Endodermal cell (in vitro differentiated cells): Measurements from ENCODE around the gene OR10H1. TPM values are rescaled to one million over a fixed set of nuclear protein-coding genes. Genes with fewer than 3 reads are reported as not detected.
"Not testable (repeated sequence)": the region's sequence is repeated elsewhere in the genome, so short reads cannot be mapped to it uniquely, and the experiment has no call there.

Experiments
- DNase-seq: peaks from one replicate; pipeline ENCODE4 v3.0.0-alpha.2; 2017
- H3K27ac ChIP-seq: 2 replicates; pipeline ENCODE4 v1.5.1; 2013; ENCODE audit warnings: mild to moderate bottlenecking, low read depth, low read length, moderate library complexity
- H3K27me3 ChIP-seq: 2 replicates; pipeline ENCODE4 v1.6.1; 2013; ENCODE audit warnings: mild to moderate bottlenecking, low read length, moderate library complexity; ENCODE audit not compliant: insufficient read depth, control insufficient read depth, poor library complexity, severe bottlenecking
- H3K36me3 ChIP-seq: 2 replicates; pipeline ENCODE4 v1.7.0; 2013; ENCODE audit warnings: mild to moderate bottlenecking, low read length, moderate library complexity; ENCODE audit not compliant: control insufficient read depth, insufficient read depth
- H3K4me1 ChIP-seq: one replicate; pipeline ENCODE4 v1.7.0; 2013; ENCODE audit warnings: low read length; ENCODE audit not compliant: control insufficient read depth, insufficient read depth
- H3K4me3 ChIP-seq: 2 replicates; pipeline ENCODE4 v1.5.1; 2013; ENCODE audit warnings: mild to moderate bottlenecking, low read length, moderate library complexity
- H3K9ac ChIP-seq: 2 replicates; pipeline ENCODE4 v1.6.1; 2013; ENCODE audit warnings: mild to moderate bottlenecking, low read length, moderate library complexity; ENCODE audit not compliant: poor library complexity, severe bottlenecking; ENCODE audit errors: extremely low read depth
- H3K9me3 ChIP-seq: 2 replicates; pipeline ENCODE4 v1.6.1; 2013; ENCODE audit warnings: mild to moderate bottlenecking, low read length, moderate library complexity; ENCODE audit not compliant: control insufficient read depth
- H3K27ac Mint-ChIP-seq: 2 replicates; pipeline ENCODE4 v1.8.0; 2020; ENCODE audit warnings: mixed read lengths
- H3K27me3 Mint-ChIP-seq: 2 replicates; pipeline ENCODE4 v1.8.0; 2021; ENCODE audit warnings: mild to moderate bottlenecking, mixed read lengths; ENCODE audit not compliant: insufficient read depth
- H3K36me3 Mint-ChIP-seq: 2 replicates; pipeline ENCODE4 v1.8.0; 2020; ENCODE audit warnings: low read depth, mixed read lengths
- H3K4me1 Mint-ChIP-seq: 2 replicates; pipeline ENCODE4 v1.8.0; 2020; ENCODE audit warnings: mixed read lengths
- H3K4me3 Mint-ChIP-seq: 2 replicates; pipeline ENCODE4 v1.8.0; 2020; ENCODE audit warnings: mild to moderate bottlenecking, moderate library complexity, mixed read lengths
- H3K9me3 Mint-ChIP-seq: 2 replicates; pipeline ENCODE4 v1.8.0; 2020; ENCODE audit warnings: mild to moderate bottlenecking, mixed read lengths
- CTCF ChIP-seq: fragments of 200-600 bp; sonication (generic); conservative IDR thresholded peaks from 2 replicates; pipeline ENCODE4 v1.5.0; 2021; ENCODE audit warnings: antibody characterized with exemption, mild to moderate bottlenecking
- WGBS, 2 experiments: methylation state at CpG; one replicate each; pipeline versions ENCODE4 v1.1.5 to v1.1.7; 2013; ENCODE audit warnings: missing lambda C conversion rate in 2 of 2, mixed read lengths in 1 of 2; ENCODE audit not compliant: insufficient coverage in 1 of 2, insufficient read length in 1 of 2; 5-methylcytosine and 5-hydroxymethylcytosine counted together
- total RNA-seq, 2 donors: library from RNA; stranded (reverse); fragmentation: NEBNext Ultra II Directional in 1 of 2; extraction: Animal tissue kit (Norgen Biotek cat#: 25700) in 1 of 2; gene quantifications; 2 replicates in 1 of 2; 3 replicates in 1 of 2; pipeline ENCODE4 v1.2.1, GENCODE V29; 2021

Gene OR10H1
- total RNA-seq, 2 donors from 2014 or later = 0.09 TPM; not detected in 1

GRCh38 chr19:15776991-15777970 is 38.2 kb downstream of the OR10H1 start:
- H3K9me3 Mint-ChIP-seq = peaks cover 84% of the 10 kb centered on the region
- no peaks in the 10 kb centered on the region for H3K27me3 ChIP-seq

GRCh38 chr19:15776264-15776663 is 39.2 kb downstream of the OR10H1 start:
- H3K4me3 ChIP-seq = no peak overlapping the region
- Mint-ChIP-seq H3K9me3 (peaks cover 84% of the 10 kb centered on the region), H3K27me3 (no peaks in the 10 kb centered on the region), H3K27ac (no peak overlapping the region), H3K4me3 (no peak overlapping the region), H3K36me3 (no peaks in the 10 kb centered on the region), H3K4me1 (no peaks in the 10 kb centered on the region)
- H3K9me3 ChIP-seq = peaks cover 57% of the 10 kb centered on the region
- H3K4me1 ChIP-seq = no peaks in the 10 kb centered on the region
- no peak for TF ChIP-seq CTCF
- no peaks in the 10 kb centered on the region for H3K27me3 ChIP-seq
- WGBS, 2 experiments = 72 to 82% methylated on average over 4 of the region's 4 CpGs
- H3K9ac ChIP-seq = no peak overlapping the region
- H3K36me3 ChIP-seq = no peaks in the 10 kb centered on the region
- H3K27ac ChIP-seq = no peak overlapping the region
- no peak for DNase-seq

More at GRCh38 chr19:15776991-15777970, 38.2 kb downstream of the OR10H1 start:
- no peaks in the 10 kb centered on the region for H3K4me1 ChIP-seq
- DNase-seq = no peak
- H3K9ac ChIP-seq = no peak overlapping the region
- H3K4me3 ChIP-seq = no peak overlapping the region
- H3K27ac ChIP-seq = no peak overlapping the region
- no peaks in the 10 kb centered on the region for H3K27me3 Mint-ChIP-seq
- WGBS, 2 experiments = 66 to 76% methylated on average over 5 to 9 of the region's 9 CpGs
- H3K4me1 Mint-ChIP-seq = no peaks in the 10 kb centered on the region
- peaks cover 62% of the 10 kb centered on the region for H3K9me3 ChIP-seq
- H3K27ac Mint-ChIP-seq = no peak overlapping the region
- no peaks in the 10 kb centered on the region for H3K36me3 Mint-ChIP-seq
- no peak overlapping the region for H3K4me3 Mint-ChIP-seq
- H3K36me3 ChIP-seq = no peaks in the 10 kb centered on the region
- TF ChIP-seq CTCF = no peak

- no peak overlapping the region for H3K9ac ChIP-seq
- H3K27ac Mint-ChIP-seq = no peak overlapping the region
- no peaks in the 10 kb centered on the region for H3K4me1 ChIP-seq
- no peak overlapping the region for H3K4me3 Mint-ChIP-seq
- H3K36me3 ChIP-seq = no peaks in the 10 kb centered on the region
- H3K9me3 ChIP-seq = peaks cover 61% of the 10 kb centered on the region
- peaks cover 85% of the 10 kb centered on the region for H3K9me3 Mint-ChIP-seq
- WGBS, 2 experiments = 19 to 27% methylated on average over 2 of the region's 2 CpGs
- no peak for DNase-seq
- H3K4me3 ChIP-seq = no peak overlapping the region
- no peak for TF ChIP-seq CTCF
- no peaks in the 10 kb centered on the region for H3K4me1 Mint-ChIP-seq
- no peak overlapping the region for H3K27ac ChIP-seq
- no peaks in the 10 kb centered on the region for H3K27me3 ChIP-seq
- H3K36me3 Mint-ChIP-seq = no peaks in the 10 kb centered on the region
- no peaks in the 10 kb centered on the region for H3K27me3 Mint-ChIP-seq
Observed at GRCh38 chr19:15775249-15775648, 40.2 kb downstream of the OR10H1 start.

GRCh38 chr19:15774159-15774558 is 41.3 kb downstream of the OR10H1 start:
- not testable (repeated sequence) for DNase-seq, H3K9ac ChIP-seq, H3K27ac ChIP-seq, H3K27me3 Mint-ChIP-seq, H3K36me3 Mint-ChIP-seq, H3K4me3 ChIP-seq, H3K36me3 ChIP-seq, H3K4me1 Mint-ChIP-seq, H3K4me3 Mint-ChIP-seq, H3K27ac Mint-ChIP-seq, H3K27me3 ChIP-seq, H3K4me1 ChIP-seq
- peaks cover 72% of the 10 kb centered on the region for H3K9me3 ChIP-seq
- H3K9me3 Mint-ChIP-seq = peaks cover 88% of the 10 kb centered on the region
- WGBS, 2 experiments = 72% methylated on average over 3 of the region's 3 CpGs; no CpG with 5 or more reads in 1 of the 2 experiments
